Panc1 (cell line): ENCODE measurements around the gene ZNF214. TPM values are rescaled to one million over a fixed set of nuclear protein-coding genes. Genes with fewer than 3 reads are reported as not detected.

ENCODE experiments used
- ATAC-seq: fragments of 200-7000 bp; cut with Tn5 transposase; 2 replicates; pipeline ENCODE4 v1.9.1; 2020; ENCODE audit warnings: mild to moderate bottlenecking, moderate library complexity
- BruUV-seq: library from RNA; stranded (reverse); fragments of 400-500 nt; replicated peaks from 2 replicates; lab custom pipeline; 2021; lab: Mats Ljungman, UMichigan
- CTCF ChIA-PET: fragments of 300-600 bp; sonication (Branson Sonifier 250); formaldehyde crosslinking; loops from one replicate; lab custom pipeline; 2022; ENCODE audit warnings: antibody characterized with exemption; lab: Charles Lee
- POLR2A ChIA-PET: fragments of 300-600 bp; sonication (Branson Sonifier 250); formaldehyde crosslinking; loops from one replicate; lab custom pipeline; 2022; ENCODE audit warnings: antibody characterized with exemption; lab: Charles Lee
- DNase-seq: peaks from one replicate; pipeline ENCODE4 v3.0.0-alpha.2; 2010; ENCODE audit warnings: low read depth, low spot score
- H3K27ac ChIP-seq: 2 replicates; pipeline ENCODE4 v1.5.1; 2011; ENCODE audit warnings: mild to moderate bottlenecking, low read length, inconsistent platforms
- H3K27me3 ChIP-seq: fragments of 200-500 bp; sonication (Bioruptor generic); 2 replicates; pipeline ENCODE4 v1.6.0; 2014; ENCODE audit warnings: low read length, inconsistent platforms; ENCODE audit not compliant: control insufficient read depth, insufficient read depth
- H3K36me3 ChIP-seq: fragments of 200-500 bp; sonication (Bioruptor generic); 2 replicates; pipeline ENCODE4 v1.5.1; 2014; ENCODE audit warnings: inconsistent platforms, mild to moderate bottlenecking, low read length, moderate library complexity; ENCODE audit not compliant: control insufficient read depth, insufficient read depth
- H3K4me1 ChIP-seq: 2 replicates; pipeline ENCODE4 v1.5.1; 2011; ENCODE audit warnings: inconsistent platforms, mild to moderate bottlenecking, low read length, moderate library complexity; ENCODE audit not compliant: control insufficient read depth, insufficient read depth
- H3K4me3 ChIP-seq, 2 experiments: 2 replicates each; pipeline ENCODE4 v1.5.1; 2011 to 2012; ENCODE audit warnings: low read depth in 2 of 2, low read length in 2 of 2, mild to moderate bottlenecking in 2 of 2, inconsistent platforms in 1 of 2, moderate library complexity in 1 of 2
- H3K9me3 ChIP-seq: fragments of 200-500 bp; sonication (Bioruptor generic); 2 replicates; pipeline ENCODE4 v1.5.1; 2014; ENCODE audit warnings: low read depth, mild to moderate bottlenecking, inconsistent platforms, low read length, moderate library complexity; ENCODE audit not compliant: control insufficient read depth, insufficient read depth
- POLR2AphosphoS5 ChIP-seq: IDR thresholded peaks from 2 replicates; pipeline ENCODE4 v1.6.1; 2012; ENCODE audit warnings: mild to moderate bottlenecking, low read depth, low read length, moderate library complexity
- SIN3A ChIP-seq: IDR thresholded peaks from 2 replicates; pipeline ENCODE4 v1.6.1; 2012; ENCODE audit warnings: low read depth, mild to moderate bottlenecking, low read length, moderate library complexity, borderline replicate concordance; ENCODE audit not compliant: insufficient read depth
- TCF7L2 ChIP-seq: IDR thresholded peaks from 2 replicates; pipeline ENCODE4 v1.6.1; 2011; ENCODE audit warnings: mild to moderate bottlenecking, low read depth, low read length, inconsistent platforms
- in situ Hi-C: cut with HindIII; loops from 2 replicates; pipeline ENCODE4 v1.10.0; 2016; ENCODE audit warnings: low sequenced_read_pairs, low pct_unique_long_range_greater_than_20kb
- intact Hi-C: fragments of 100-400 bp; cut with micrococcal nuclease; formaldehyde crosslinking; loops from one replicate; pipeline ENCODE4 v1.10.0; 2022; ENCODE audit not compliant: unreplicated experiment
- total RNA-seq: library from RNA; stranded (reverse); gene quantifications from one replicate; pipeline ENCODE4 v1.2.1, GENCODE V29; 2021; ENCODE audit not compliant: unreplicated experiment
- TF ChIP-seq, protein P1 (sequence below): fragments of 450-650 bp; IDR thresholded peaks from 2 replicates; pipeline ENCODE4 v1.5.1; 2017; ENCODE audit warnings: mild to moderate bottlenecking
- TF ChIP-seq, protein P2 (sequence below), 2 experiments: IDR thresholded peaks; 2 replicates each; pipeline ENCODE4 v1.6.1; 2011 to 2012; ENCODE audit warnings: low read depth in 2 of 2, control low read depth in 1 of 2, low read length in 1 of 2, mild to moderate bottlenecking in 1 of 2, moderate library complexity in 1 of 2; ENCODE audit not compliant: insufficient read depth in 1 of 2

ZNF214 gene
- total RNA-seq, 1 experiment from 2014 or later: 3.0 TPM

DNA sequence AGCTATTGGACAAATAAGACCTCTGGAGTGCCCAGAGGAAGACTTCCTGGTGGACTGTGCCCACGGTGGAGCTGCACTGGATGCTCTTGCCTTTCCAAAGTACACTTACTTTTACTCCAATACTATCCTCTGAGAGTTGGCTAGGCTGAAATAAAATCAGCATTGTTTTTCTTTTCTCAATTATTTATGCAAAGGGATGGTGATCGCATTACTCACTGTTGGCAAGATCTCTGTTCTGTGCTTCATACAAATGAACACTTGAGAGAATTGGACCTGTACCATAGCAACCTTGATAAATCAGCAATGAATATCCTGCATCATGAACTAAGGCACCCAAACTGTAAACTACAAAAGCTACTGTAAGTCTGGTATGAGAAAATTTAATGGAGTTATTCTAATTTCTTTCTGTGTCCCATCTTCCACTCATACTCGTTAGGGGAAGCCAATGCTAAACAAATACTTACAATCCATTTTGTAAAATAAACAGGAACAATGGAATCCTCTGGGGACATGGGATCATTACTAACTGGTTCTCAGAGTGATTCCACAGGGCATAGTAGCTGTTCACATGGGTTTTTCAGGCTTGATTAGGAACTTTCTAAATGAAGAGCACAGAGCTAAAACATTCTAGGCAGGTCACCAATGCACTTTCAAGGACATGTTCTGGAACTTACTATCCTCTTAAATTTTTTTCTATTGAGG is 26.5 kb upstream of the ZNF214 start:
- in situ Hi-C loops (no loop called here), intact Hi-C loops (no loop called here)
- H3K9me3 ChIP-seq: no peaks in the 10 kb centered on the region
- ATAC-seq (no peak), DNase-seq (no peak)
- no peaks in the 10 kb centered on the region for H3K36me3 ChIP-seq
- no peak overlapping the region for H3K27ac ChIP-seq
- H3K4me1 ChIP-seq: no peaks in the 10 kb centered on the region
- peaks cover 4% of the 10 kb centered on the region; the same call in 1 of the 2 replicates for H3K27me3 ChIP-seq
- H3K4me3 ChIP-seq: no peak overlapping the region
- BruUV-seq: no TSS peak
- TF ChIP-seq SIN3A: no peak
- TF ChIP-seq, protein P1, sequence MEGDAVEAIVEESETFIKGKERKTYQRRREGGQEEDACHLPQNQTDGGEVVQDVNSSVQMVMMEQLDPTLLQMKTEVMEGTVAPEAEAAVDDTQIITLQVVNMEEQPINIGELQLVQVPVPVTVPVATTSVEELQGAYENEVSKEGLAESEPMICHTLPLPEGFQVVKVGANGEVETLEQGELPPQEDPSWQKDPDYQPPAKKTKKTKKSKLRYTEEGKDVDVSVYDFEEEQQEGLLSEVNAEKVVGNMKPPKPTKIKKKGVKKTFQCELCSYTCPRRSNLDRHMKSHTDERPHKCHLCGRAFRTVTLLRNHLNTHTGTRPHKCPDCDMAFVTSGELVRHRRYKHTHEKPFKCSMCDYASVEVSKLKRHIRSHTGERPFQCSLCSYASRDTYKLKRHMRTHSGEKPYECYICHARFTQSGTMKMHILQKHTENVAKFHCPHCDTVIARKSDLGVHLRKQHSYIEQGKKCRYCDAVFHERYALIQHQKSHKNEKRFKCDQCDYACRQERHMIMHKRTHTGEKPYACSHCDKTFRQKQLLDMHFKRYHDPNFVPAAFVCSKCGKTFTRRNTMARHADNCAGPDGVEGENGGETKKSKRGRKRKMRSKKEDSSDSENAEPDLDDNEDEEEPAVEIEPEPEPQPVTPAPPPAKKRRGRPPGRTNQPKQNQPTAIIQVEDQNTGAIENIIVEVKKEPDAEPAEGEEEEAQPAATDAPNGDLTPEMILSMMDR: no peak
- TF ChIP-seq TCF7L2: no peak
- ChIA-PET POLR2A (no interaction called here), CTCF (no interaction called here)

DNA sequence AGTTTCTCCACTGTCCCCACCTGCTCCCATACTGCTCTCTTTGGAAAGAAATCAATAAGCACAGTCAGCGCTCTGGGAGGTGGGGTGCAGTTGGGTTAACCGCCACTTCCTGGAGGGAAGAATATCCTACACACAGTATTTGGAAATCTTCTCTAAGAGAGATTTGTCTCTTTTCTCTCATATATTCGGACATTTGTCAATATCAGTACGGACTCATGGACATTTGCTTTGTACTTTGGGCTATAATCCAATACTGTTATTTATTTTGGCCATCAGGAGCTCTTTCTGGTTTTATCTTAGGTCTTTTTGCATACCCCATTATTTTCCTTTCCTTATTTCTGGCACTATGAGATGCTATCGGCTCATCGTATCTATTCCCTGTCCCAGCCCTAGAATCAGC is 13.9 kb upstream of the ZNF214 start:
- Histone ChIP-seq H3K4me3 (no peak overlapping the region), H3K27ac (no peak overlapping the region), H3K36me3 (no peaks in the 10 kb centered on the region), H3K4me1 (no peaks in the 10 kb centered on the region), H3K9me3 (no peaks in the 10 kb centered on the region), H3K27me3 (peaks cover 34% of the 10 kb centered on the region)
- intact Hi-C loops (no loop called here), in situ Hi-C loops (no loop called here)
- ATAC-seq (no peak), DNase-seq (no peak)
- POLR2A ChIA-PET: no interaction called here
- BruUV-seq: no TSS peak
- CTCF ChIA-PET: no interaction called here
- TF ChIP-seq TCF7L2 (no peak), SIN3A (no peak), POLR2AphosphoS5 (no peak)
- TF ChIP-seq, protein P1: no peak
- TF ChIP-seq, protein P2, sequence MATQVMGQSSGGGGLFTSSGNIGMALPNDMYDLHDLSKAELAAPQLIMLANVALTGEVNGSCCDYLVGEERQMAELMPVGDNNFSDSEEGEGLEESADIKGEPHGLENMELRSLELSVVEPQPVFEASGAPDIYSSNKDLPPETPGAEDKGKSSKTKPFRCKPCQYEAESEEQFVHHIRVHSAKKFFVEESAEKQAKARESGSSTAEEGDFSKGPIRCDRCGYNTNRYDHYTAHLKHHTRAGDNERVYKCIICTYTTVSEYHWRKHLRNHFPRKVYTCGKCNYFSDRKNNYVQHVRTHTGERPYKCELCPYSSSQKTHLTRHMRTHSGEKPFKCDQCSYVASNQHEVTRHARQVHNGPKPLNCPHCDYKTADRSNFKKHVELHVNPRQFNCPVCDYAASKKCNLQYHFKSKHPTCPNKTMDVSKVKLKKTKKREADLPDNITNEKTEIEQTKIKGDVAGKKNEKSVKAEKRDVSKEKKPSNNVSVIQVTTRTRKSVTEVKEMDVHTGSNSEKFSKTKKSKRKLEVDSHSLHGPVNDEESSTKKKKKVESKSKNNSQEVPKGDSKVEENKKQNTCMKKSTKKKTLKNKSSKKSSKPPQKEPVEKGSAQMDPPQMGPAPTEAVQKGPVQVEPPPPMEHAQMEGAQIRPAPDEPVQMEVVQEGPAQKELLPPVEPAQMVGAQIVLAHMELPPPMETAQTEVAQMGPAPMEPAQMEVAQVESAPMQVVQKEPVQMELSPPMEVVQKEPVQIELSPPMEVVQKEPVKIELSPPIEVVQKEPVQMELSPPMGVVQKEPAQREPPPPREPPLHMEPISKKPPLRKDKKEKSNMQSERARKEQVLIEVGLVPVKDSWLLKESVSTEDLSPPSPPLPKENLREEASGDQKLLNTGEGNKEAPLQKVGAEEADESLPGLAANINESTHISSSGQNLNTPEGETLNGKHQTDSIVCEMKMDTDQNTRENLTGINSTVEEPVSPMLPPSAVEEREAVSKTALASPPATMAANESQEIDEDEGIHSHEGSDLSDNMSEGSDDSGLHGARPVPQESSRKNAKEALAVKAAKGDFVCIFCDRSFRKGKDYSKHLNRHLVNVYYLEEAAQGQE (IDR thresholded peaks at IDR 0.05; ENCODE audit: insufficient read depth in 1 of 2, low read depth in 2 of 2, low read length in 1 of 2): no peak
